Glutamatergic neuron (in vitro differentiated cells): ENCODE data around the gene OR10H1. TPM values are rescaled to one million over a fixed set of nuclear protein-coding genes. Genes with fewer than 3 reads are reported as not detected.
"Not testable (repeated sequence)": the region's sequence is repeated elsewhere in the genome, so short reads cannot be mapped to it uniquely, and the experiment has no call there.

ENCODE experiments used
- DNase-seq: peaks from one replicate; pipeline ENCODE4 v3.0.0; 2022
- H3K27ac Mint-ChIP-seq: one replicate; pipeline ENCODE4 v1.8.0; 2020; ENCODE audit warnings: mild to moderate bottlenecking, mixed read lengths, inconsistent platforms; ENCODE audit not compliant: unreplicated experiment
- H3K27me3 Mint-ChIP-seq: one replicate; pipeline ENCODE4 v1.8.0; 2020; ENCODE audit warnings: mild to moderate bottlenecking, moderate library complexity, mixed read lengths, inconsistent platforms; ENCODE audit not compliant: unreplicated experiment
- H3K36me3 Mint-ChIP-seq: one replicate; pipeline ENCODE4 v1.8.0; 2020; ENCODE audit warnings: mild to moderate bottlenecking, mixed read lengths, inconsistent platforms; ENCODE audit not compliant: unreplicated experiment
- H3K4me1 Mint-ChIP-seq: one replicate; pipeline ENCODE4 v1.8.0; 2020; ENCODE audit warnings: mild to moderate bottlenecking, low read depth, mixed read lengths, inconsistent platforms; ENCODE audit not compliant: unreplicated experiment
- H3K4me3 Mint-ChIP-seq: one replicate; pipeline ENCODE4 v1.8.0; 2020; ENCODE audit warnings: mild to moderate bottlenecking, mixed read lengths, inconsistent platforms; ENCODE audit not compliant: unreplicated experiment
- H3K9me3 Mint-ChIP-seq: one replicate; pipeline ENCODE4 v1.8.0; 2020; ENCODE audit warnings: mild to moderate bottlenecking, moderate library complexity, mixed read lengths, inconsistent platforms; ENCODE audit not compliant: unreplicated experiment
- total RNA-seq: library from RNA; stranded (reverse); fragmentation: NEBNext Ultra II Directional; extraction: Animal tissue kit (Norgen Biotek cat#: 25700); gene quantifications from one replicate; pipeline ENCODE4 v1.2.1, GENCODE V29; 2021; ENCODE audit not compliant: unreplicated experiment
- TF ChIP-seq, protein P1 (sequence below): fragments of 200-600 bp; sonication (generic); IDR thresholded peaks from one replicate; pipeline ENCODE4 v1.5.0; 2021; ENCODE audit not compliant: partially characterized antibody, unreplicated experiment

Gene OR10H1
- total RNA-seq, 1 donor from 2014 or later = not detected

- no peaks in the 10 kb centered on the region for H3K9me3 Mint-ChIP-seq
- DNase-seq = no peak
- no peaks in the 10 kb centered on the region for H3K4me1 Mint-ChIP-seq
- peaks cover 9% of the 10 kb centered on the region for H3K27me3 Mint-ChIP-seq
- H3K36me3 Mint-ChIP-seq = peaks cover 3% of the 10 kb centered on the region
- TF ChIP-seq, protein P1, sequence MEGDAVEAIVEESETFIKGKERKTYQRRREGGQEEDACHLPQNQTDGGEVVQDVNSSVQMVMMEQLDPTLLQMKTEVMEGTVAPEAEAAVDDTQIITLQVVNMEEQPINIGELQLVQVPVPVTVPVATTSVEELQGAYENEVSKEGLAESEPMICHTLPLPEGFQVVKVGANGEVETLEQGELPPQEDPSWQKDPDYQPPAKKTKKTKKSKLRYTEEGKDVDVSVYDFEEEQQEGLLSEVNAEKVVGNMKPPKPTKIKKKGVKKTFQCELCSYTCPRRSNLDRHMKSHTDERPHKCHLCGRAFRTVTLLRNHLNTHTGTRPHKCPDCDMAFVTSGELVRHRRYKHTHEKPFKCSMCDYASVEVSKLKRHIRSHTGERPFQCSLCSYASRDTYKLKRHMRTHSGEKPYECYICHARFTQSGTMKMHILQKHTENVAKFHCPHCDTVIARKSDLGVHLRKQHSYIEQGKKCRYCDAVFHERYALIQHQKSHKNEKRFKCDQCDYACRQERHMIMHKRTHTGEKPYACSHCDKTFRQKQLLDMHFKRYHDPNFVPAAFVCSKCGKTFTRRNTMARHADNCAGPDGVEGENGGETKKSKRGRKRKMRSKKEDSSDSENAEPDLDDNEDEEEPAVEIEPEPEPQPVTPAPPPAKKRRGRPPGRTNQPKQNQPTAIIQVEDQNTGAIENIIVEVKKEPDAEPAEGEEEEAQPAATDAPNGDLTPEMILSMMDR = no peak
- no peak overlapping the region for H3K4me3 Mint-ChIP-seq
- no peak overlapping the region for H3K27ac Mint-ChIP-seq
These were observed 43.7 kb upstream of the OR10H1 start for GRCh38 chr19:15859187-15859586.

DNA sequence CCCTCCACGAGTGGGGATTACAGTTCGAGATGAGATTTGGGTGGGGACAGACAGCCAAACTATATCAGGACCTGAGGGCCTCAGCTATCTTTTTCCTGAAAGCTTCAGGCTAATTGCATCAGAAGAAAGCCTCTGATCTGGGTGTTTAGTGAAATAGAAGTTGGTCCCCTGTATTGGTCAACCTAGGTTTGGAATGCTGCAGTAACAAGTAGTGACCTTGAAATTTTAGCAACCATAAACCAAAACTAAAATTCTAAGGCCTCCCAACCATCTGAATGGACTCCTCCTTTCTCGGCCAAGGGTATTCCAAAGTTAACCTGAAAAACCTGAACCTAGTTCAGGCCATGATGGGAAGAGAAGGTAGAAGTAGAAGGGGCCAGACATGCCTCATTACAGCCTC, 34.9 kb upstream of the OR10H1 start:
- Mint-ChIP-seq H3K27me3 (no peaks in the 10 kb centered on the region), H3K9me3 (peaks cover 8% of the 10 kb centered on the region), H3K4me3 (no peak overlapping the region), H3K27ac (no peak overlapping the region), H3K36me3 (peaks cover 5% of the 10 kb centered on the region), H3K4me1 (no peaks in the 10 kb centered on the region)
- TF ChIP-seq, protein P1 = no peak
- DNase-seq = no peak

- Mint-ChIP-seq H3K27me3 (no peaks in the 10 kb centered on the region), H3K4me1 (no peaks in the 10 kb centered on the region), H3K27ac (no peak overlapping the region), H3K4me3 (no peak overlapping the region), H3K36me3 (peaks cover 5% of the 10 kb centered on the region), H3K9me3 (peaks cover 12% of the 10 kb centered on the region)
- no peak for DNase-seq
- TF ChIP-seq, protein P1 = no peak
These were observed 31.5 kb upstream of the OR10H1 start for GRCh38 chr19:15846923-15847322.

DNA sequence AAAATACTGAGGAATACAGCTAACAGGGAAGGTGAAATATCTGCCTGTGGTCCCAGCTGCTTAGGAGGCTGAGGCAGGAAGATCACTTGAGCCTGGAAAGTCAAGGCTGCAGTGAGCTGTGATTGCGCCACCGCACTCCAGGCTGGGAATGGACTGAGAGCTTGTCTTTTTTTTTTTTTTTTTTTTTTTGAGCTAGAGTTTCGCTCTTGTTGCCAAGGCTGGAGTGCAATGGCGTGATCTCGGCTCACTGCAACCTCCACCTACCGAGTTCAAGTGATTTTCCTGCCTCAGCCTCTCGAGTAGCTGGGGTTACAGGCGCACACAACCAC, 28.4 kb upstream of the OR10H1 start:
- not testable (repeated sequence) for H3K27ac Mint-ChIP-seq, H3K36me3 Mint-ChIP-seq, H3K4me3 Mint-ChIP-seq, DNase-seq, H3K27me3 Mint-ChIP-seq, H3K4me1 Mint-ChIP-seq
- H3K9me3 Mint-ChIP-seq = peaks cover 12% of the 10 kb centered on the region

GRCh38 chr19:15843203-15843893, 27.9 kb upstream of the OR10H1 start:
- H3K36me3 Mint-ChIP-seq = peaks cover 5% of the 10 kb centered on the region
- no peak for DNase-seq
- no peaks in the 10 kb centered on the region for H3K27me3 Mint-ChIP-seq
- TF ChIP-seq, protein P1 = no peak
- peaks cover 12% of the 10 kb centered on the region for H3K9me3 Mint-ChIP-seq
- no peak overlapping the region for H3K4me3 Mint-ChIP-seq
- no peaks in the 10 kb centered on the region for H3K4me1 Mint-ChIP-seq
- no peak overlapping the region for H3K27ac Mint-ChIP-seq
